Measurements from ENCODE around the gene PKHD1.
"Not testable (repeated sequence)": the region's sequence is repeated elsewhere in the genome, so short reads cannot be mapped to it uniquely, and the experiment has no call there.

GRCh38 chr6:51918347-51918746, 169.1 kb downstream of the PKHD1 start:
- TF ChIP-seq CTCF, EP300, POLR2A (IDR thresholded peaks at IDR 0.05): not testable (repeated sequence)
